Measurements from ENCODE around the gene RAVER2.

The RAVER2 gene

DNA sequence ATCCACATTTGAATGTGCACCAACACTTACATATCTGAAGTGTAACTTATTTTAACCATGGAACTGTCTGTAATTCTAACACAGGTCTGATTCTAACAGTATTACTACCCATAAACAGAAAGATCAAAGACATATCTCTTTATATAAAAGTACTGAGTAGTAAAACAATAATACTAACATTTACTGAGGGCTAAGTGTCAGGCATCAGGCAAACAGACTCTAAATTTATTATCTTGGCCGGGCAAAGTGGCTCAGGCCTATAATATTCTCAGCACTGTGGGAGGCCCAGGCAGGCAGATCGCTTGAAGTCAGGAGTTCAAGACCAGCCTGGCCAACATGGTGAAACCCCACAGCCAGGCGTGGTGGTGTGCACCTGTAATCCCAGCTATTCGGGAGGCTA is 135.6 kb downstream of the RAVER2 start:
- no peak for DNase-seq

DNA sequence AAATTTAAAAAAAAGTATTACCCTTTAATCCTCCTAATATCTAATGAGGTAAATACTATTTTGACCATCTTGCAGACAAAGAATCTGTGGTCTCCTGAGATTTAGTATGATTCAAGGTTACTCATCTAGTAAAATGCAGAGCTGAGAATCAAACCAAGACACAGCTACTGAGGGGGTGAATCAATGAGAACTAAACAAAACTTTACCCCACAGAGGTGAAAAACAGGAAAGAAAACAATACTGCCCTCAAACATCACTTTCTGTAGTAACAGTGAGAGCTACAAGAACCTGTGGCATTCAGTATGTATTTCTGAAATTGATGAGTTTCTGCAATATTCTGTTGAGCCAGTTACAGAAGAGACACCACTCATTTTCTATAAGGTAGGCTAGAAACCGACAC is 136.4 kb downstream of the RAVER2 start:
- no peak for DNase-seq
